Natural killer cell treated with Interleukin-12 subunit alpha and Interleukin-12 subunit beta and Interleukin-15 and Interleukin-18, amount 100 ng/mL, for 72 hours (primary cell): Measurements from ENCODE around the gene ZPBP2. TPM values are rescaled to one million over a fixed set of nuclear protein-coding genes. Genes with fewer than 3 reads are reported as not detected.
A peak's percentile ranks its signal among the peaks of the same experiment; 100 is the strongest.
"Not testable (repeated sequence)": the region's sequence is repeated elsewhere in the genome, so short reads cannot be mapped to it uniquely, and the experiment has no call there.

Experiments
- ATAC-seq, 2 donors: fragments of 150-1000 bp; cut with Tn5 transposase in 1 of 2; sonication (Bioruptor Pico), chemical (Tn5 transposase) in 1 of 2; 2 replicates each; pipeline ENCODE4 v1.10.0; 2021
- DNase-seq: peaks from one replicate; pipeline ENCODE4 v3.0.0; 2022; ENCODE audit warnings: low spot score
- H3K27ac Mint-ChIP-seq, 2 donors: 1 replicate in 1 of 2; 2 replicates in 1 of 2; pipeline ENCODE4 v1.8.0; 2022; ENCODE audit warnings: mixed read lengths in 2 of 2, mild to moderate bottlenecking in 1 of 2, moderate library complexity in 1 of 2
- H3K27me3 Mint-ChIP-seq, 2 donors: 1 replicate in 1 of 2; 2 replicates in 1 of 2; pipeline ENCODE4 v1.8.0; 2022; ENCODE audit warnings: mixed read lengths in 2 of 2
- H3K36me3 Mint-ChIP-seq: one replicate; pipeline ENCODE4 v1.8.0; 2022; ENCODE audit warnings: mixed read lengths
- H3K4me1 Mint-ChIP-seq, 2 donors: 1 replicate in 1 of 2; 2 replicates in 1 of 2; pipeline ENCODE4 v1.8.0; 2022; ENCODE audit warnings: low read depth in 2 of 2, mixed read lengths in 2 of 2, mild to moderate bottlenecking in 1 of 2
- H3K4me3 Mint-ChIP-seq: one replicate; pipeline ENCODE4 v1.8.0; 2022; ENCODE audit warnings: mixed read lengths
- H3K9me3 Mint-ChIP-seq: 2 replicates; pipeline ENCODE4 v1.8.0; 2022; ENCODE audit warnings: mixed read lengths
- total RNA-seq, 2 donors: library from RNA; stranded (reverse); gene quantifications; one replicate each; pipeline ENCODE4 v1.2.3, GENCODE V29; 2022

The ZPBP2 gene
- total RNA-seq, 2 donors from 2014 or later = not detected

DNA sequence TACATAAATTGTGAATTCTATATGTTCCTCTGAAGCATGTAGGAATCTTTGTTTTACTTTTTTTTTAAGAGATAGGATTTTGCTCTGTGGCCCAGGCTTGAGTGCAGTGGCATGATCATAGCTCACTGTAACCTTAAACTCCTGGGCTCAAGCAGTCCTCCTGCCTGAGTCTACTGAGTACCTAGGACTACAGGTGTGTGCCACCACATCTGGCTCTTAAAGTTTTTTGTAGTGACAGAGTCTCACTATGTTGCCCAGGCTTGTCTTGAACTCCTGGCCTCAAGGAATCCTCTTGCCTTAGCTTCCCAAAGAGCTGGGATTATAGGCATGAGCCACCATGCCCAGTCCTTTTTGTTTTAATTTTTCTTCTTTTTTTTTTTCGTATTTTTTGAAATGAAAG lies 29.2 kb upstream of the ZPBP2 start:
- Mint-ChIP-seq H3K4me3 (no peak overlapping the region), H3K4me1 (peaks cover 45 to 55% of the 10 kb centered on the region in 2 donors), H3K27ac (peak overlapping the region; percentile 41 to 76)

DNA sequence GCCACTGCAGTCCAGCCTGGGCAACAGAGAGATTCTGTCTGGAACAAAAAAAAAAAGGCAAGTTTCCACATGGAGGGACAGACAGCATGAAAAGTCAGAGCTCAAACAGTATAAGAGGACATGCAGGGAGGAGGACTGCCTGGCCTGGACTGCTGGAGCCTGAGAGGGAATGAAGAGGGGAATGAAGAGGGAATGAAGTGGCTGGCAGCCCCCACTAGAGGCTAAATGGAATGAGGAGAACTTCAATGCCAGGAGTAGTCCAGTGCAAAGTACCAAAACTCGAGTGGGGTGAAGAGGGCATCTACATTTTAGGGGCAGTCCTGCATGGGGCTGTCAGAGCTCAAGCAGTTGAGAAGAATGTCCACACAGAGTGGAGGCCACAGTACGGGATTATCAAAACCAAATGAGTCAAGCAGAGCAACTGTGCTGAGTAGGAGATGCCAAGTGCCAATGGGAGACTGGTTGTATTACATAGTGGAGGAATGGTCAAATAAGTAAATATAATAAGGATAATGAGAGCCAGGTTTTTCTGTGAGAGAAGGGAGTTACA lies 26.8 kb upstream of the ZPBP2 start:
- Mint-ChIP-seq H3K27me3 (no peaks in the 10 kb centered on the region), H3K9me3 (peaks cover 6% of the 10 kb centered on the region), H3K27ac (peak overlapping the region in 1 of 2 donors; percentile 0), H3K36me3 (peaks cover 38% of the 10 kb centered on the region), H3K4me3 (no peak overlapping the region), H3K4me1 (peaks cover 42 to 55% of the 10 kb centered on the region in 2 donors)
- ATAC-seq (no peak), DNase-seq (no peak)

More for the DNA sequence above, 29.2 kb upstream of the ZPBP2 start:
- peaks cover 49% of the 10 kb centered on the region for H3K36me3 Mint-ChIP-seq
- peaks cover 9% of the 10 kb centered on the region for H3K9me3 Mint-ChIP-seq
- H3K27me3 Mint-ChIP-seq = no peaks in the 10 kb centered on the region
- no peak for ATAC-seq
- DNase-seq = no peak

DNA sequence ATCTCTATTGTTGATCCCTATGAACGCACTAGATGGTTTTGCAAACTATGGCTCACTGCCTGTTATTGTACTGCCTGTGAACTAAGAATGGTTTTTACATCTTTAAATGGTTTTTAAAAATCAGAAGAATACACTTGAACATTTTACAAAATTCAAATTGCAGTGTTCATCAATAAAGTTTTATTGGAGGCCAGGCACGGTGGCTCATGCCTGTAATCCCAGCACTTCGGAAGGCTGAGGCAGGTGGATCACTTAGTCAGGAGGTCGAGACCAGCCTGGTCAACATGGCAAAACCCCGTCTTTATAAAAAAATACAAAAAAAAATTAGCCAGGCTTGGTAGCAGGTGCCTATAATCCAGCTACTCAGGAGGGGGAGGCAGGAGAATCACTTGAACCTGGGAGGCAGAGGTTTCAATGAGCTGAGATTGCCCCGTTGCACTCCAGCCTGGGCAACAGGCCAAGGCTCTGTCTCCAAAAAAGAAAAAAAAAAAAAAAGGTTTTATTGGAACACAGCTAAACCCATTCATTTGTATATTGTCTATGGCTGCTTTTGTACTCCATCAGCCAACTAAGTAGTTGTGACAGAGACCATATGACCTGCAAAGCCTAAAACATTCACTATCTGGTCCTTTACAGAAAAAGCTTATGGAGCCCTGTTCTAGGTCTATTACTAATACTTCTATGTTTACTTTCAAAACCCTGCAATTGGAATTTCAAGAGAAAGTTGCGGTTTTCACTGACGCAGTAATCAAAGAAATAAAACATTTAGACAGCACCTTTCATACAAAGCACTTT lies 22.8 kb upstream of the ZPBP2 start:
- no peak for ATAC-seq
- Mint-ChIP-seq H3K4me1 (peaks cover 48 to 63% of the 10 kb centered on the region in 2 donors), H3K27ac (peak overlapping the region; percentile 40 to 78), H3K36me3 (peaks cover 20% of the 10 kb centered on the region), H3K27me3 (no peaks in the 10 kb centered on the region), H3K9me3 (no peaks in the 10 kb centered on the region), H3K4me3 (peak overlapping the region; percentile 4)
- DNase-seq = no peak

DNA sequence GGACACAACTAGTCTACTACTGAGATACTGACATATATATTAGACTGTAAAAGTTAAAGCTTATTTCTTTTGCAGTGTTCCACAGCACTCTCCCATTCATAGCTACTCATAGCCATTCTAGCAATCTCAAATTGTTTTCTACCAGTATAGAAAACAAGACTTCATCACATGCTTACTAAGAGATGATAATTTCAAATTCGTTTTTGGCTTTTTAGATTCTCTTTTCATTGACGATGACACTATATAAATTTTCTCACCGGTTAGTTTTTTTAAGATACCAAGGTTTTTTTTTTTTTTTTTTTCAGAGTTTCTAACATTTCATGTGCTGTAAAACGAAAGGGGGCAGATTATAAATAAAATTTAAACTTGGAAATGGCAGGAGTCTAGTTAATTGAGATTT lies 21.8 kb upstream of the ZPBP2 start:
- H3K4me3 Mint-ChIP-seq = no peak overlapping the region
- H3K36me3 Mint-ChIP-seq = peaks cover 14% of the 10 kb centered on the region
- no peak for DNase-seq
- peaks cover 47 to 55% of the 10 kb centered on the region in 2 donors for H3K4me1 Mint-ChIP-seq
- H3K27me3 Mint-ChIP-seq = no peaks in the 10 kb centered on the region
- H3K27ac Mint-ChIP-seq = peak overlapping the region; percentile 22 to 78
- H3K9me3 Mint-ChIP-seq = no peaks in the 10 kb centered on the region
- no peak for ATAC-seq

DNA sequence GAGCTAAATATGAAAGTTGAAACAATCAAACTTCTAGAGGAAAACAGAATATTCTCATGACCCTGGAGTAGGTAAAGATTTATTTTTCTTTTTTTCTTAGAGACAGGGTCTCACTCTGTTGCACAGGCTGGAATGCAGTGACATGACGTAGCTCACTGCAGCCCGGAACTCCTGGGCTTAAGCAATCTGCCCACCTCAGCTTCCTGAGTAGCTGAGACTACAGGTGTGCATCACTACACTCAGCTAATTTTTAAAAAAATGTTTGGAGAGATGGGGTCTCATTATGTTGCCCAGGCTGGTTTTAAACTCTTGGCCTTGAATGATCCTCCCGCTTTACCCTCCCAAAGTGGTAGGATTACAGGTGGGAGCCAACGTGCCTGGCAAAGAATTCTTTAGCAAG lies 19.4 kb upstream of the ZPBP2 start:
- H3K27ac Mint-ChIP-seq = peak overlapping the region; percentile 46 to 81
- ATAC-seq (no peak), DNase-seq (no peak)
- H3K4me3 Mint-ChIP-seq = no peak overlapping the region
- peaks cover 47 to 59% of the 10 kb centered on the region in 2 donors for H3K4me1 Mint-ChIP-seq
- H3K9me3 Mint-ChIP-seq = no peaks in the 10 kb centered on the region
- H3K27me3 Mint-ChIP-seq = no peaks in the 10 kb centered on the region
- H3K36me3 Mint-ChIP-seq = peaks cover 5% of the 10 kb centered on the region

DNA sequence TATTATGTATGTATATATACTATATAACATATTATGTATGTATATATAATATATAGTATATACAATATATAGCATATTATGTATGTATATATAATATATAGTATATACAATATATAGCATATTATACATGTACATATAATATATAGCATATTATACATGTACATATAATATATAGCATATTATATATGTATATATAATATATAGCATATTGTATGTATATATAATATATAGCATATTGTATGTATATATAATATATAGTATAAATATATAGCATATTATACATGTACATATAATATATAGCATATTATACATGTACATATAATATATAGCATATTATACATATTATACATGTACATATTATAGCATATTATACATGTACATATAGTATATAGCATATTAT lies 17.8 kb upstream of the ZPBP2 start:
- not testable (repeated sequence) for DNase-seq, H3K27me3 Mint-ChIP-seq, H3K4me3 Mint-ChIP-seq, ATAC-seq, H3K27ac Mint-ChIP-seq, H3K9me3 Mint-ChIP-seq
- H3K36me3 Mint-ChIP-seq = peaks cover 12% of the 10 kb centered on the region
- peaks cover 49 to 58% of the 10 kb centered on the region in 2 donors for H3K4me1 Mint-ChIP-seq

DNA sequence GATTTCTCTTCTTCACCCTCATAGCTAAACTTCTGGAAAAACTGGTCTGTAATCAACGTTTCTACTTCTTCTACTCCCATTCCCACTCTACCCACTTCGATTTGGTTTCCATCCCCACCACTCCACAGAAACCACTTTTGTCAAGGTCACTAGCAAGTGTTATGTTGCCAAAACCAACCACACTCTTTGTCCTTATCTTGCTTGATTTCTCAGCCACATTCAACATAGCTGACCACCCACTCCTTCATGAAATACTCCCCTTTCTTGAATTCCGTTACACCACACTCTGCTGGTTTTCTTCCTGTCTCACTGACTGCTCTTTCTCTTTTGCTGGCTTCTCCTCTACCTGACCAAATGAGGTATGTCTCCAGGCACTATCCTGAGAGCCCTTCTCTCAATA lies 15.8 kb upstream of the ZPBP2 start:
- Mint-ChIP-seq H3K27me3 (no peaks in the 10 kb centered on the region), H3K9me3 (no peaks in the 10 kb centered on the region), H3K4me1 (peaks cover 45 to 53% of the 10 kb centered on the region in 2 donors), H3K36me3 (peaks cover 9% of the 10 kb centered on the region), H3K27ac (peak overlapping the region; percentile 38 to 76), H3K4me3 (peak overlapping the region; percentile 65)
- DNase-seq (no peak), ATAC-seq (peak; percentile 74 to 82)

DNA sequence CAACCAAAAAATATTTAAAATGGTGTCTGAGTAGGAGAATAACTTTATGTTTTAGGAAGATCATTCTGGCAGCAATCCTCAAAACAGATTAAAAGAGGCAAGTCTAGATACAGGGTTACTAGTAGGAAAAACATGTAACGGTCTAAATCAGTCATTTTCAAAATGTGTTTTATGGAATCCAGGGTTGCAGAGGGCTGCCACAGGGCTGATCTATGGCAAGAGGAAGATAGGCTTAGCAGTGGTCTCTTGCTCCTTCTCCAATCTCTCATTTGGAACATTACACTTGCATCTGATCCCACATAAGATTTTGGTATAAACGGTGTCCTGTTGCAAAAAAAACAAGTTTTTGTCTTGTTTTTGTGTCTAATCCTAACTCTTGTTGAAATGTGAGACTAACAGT lies 13.1 kb upstream of the ZPBP2 start:
- Mint-ChIP-seq H3K27ac (peak overlapping the region; percentile 3 to 38), H3K9me3 (no peaks in the 10 kb centered on the region), H3K4me3 (peak overlapping the region; percentile 1), H3K27me3 (no peaks in the 10 kb centered on the region), H3K4me1 (peaks cover 36 to 49% of the 10 kb centered on the region in 2 donors), H3K36me3 (peaks cover 7% of the 10 kb centered on the region)
- DNase-seq = no peak
- ATAC-seq = no peak

DNA sequence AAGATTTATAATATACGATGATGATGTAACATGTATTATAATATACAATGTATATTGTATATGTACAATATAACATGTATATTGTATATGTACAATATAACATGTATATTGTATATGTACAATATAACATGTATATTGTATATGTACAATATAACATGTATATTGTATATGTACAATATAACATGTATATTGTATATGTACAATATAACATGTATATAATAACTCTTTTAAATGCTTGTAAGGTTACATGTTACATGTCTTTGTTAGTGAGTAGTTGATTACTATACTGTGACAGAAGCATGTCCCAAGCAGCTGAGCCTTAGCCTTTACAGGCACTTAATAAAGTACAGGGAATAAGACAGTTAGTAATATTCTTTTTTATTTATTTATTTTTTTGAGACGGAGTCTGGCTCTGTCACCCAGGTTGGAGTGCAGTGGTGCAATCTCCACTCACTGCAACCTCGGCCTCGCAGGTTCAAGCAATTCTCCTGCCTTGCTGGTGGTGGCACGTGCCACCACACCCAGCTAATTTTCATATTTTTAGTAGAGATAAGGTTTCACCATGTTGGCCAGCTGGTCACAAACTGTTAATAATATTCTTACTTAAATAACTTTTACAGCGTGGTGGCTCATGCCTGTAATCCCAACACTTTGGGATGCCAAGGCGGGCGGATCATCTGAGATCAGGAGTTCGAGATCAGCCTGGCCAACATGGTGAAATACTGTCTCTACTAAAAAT lies 11.9 kb upstream of the ZPBP2 start:
- DNase-seq, H3K27me3 Mint-ChIP-seq, H3K36me3 Mint-ChIP-seq, H3K9me3 Mint-ChIP-seq, H3K4me3 Mint-ChIP-seq, ATAC-seq, H3K27ac Mint-ChIP-seq: not testable (repeated sequence)
- H3K4me1 Mint-ChIP-seq = peaks cover 40 to 57% of the 10 kb centered on the region in 2 donors

DNA sequence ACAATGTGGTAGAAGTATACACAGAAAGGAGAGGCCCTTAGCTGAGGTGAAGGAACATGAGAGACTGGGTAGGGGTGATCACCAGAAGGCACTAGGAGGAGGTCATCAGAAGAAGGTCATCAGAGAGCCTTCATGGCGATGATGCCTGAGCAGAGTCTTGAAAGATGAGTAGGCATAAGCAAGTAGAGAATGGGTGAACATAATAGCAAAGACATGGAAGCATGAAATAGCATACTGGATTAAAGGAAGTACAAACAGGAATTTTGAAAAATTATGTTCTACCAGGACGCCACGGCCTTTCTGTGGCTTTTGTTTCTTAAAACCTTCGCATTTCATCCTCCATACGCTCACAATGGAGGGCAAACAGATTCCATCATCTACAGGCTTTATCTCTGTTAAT lies 6.8 kb upstream of the ZPBP2 start:
- peak overlapping the region; percentile 97 for H3K4me3 Mint-ChIP-seq
- peaks cover 14% of the 10 kb centered on the region for H3K36me3 Mint-ChIP-seq
- no peaks in the 10 kb centered on the region for H3K9me3 Mint-ChIP-seq
- ATAC-seq (peak in 1 of 2 donors; percentile 46), DNase-seq (no peak)
- H3K27me3 Mint-ChIP-seq = no peaks in the 10 kb centered on the region
- H3K4me1 Mint-ChIP-seq = peaks cover 39 to 44% of the 10 kb centered on the region in 2 donors
- H3K27ac Mint-ChIP-seq = peak overlapping the region; percentile 83 to 99

DNA sequence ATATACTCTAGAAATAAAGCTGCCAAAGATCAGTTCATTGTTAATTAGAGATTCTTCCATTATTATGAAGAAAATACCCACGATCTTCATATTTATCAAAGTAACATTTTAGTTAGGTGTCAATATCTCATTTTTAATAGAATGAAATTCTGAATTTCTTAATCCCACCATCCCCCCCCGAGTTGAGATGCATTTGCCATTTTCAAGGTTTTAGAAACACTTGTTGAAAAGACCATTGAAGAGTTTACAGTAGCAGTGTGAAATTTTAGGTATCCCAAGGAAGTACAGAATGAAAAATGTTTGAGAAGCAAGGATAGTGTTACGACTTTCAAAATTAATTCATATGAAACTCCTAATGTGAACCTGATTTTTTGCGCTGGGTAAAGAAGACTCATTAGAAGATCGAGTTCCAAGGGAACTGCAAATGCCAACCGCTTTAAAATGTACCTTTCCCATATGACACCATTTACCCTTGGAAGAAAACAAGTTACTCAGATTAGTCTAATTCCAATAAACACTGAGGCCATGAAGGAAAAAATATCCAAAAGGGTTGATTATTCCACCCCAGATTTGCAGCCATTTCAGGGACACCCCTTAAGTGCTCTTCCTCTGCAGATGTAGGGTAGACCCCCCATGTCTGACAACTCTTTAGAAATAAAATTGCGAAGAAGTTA lies 4.6 kb upstream of the ZPBP2 start:
- DNase-seq = no peak
- peak overlapping the region; percentile 83 to 99 for H3K27ac Mint-ChIP-seq
- no peak for ATAC-seq
- H3K4me1 Mint-ChIP-seq = peaks cover 47 to 53% of the 10 kb centered on the region in 2 donors
- peaks cover 16% of the 10 kb centered on the region for H3K36me3 Mint-ChIP-seq
- H3K27me3 Mint-ChIP-seq = no peaks in the 10 kb centered on the region
- H3K9me3 Mint-ChIP-seq = no peaks in the 10 kb centered on the region
- peak overlapping the region; percentile 97 for H3K4me3 Mint-ChIP-seq

DNA sequence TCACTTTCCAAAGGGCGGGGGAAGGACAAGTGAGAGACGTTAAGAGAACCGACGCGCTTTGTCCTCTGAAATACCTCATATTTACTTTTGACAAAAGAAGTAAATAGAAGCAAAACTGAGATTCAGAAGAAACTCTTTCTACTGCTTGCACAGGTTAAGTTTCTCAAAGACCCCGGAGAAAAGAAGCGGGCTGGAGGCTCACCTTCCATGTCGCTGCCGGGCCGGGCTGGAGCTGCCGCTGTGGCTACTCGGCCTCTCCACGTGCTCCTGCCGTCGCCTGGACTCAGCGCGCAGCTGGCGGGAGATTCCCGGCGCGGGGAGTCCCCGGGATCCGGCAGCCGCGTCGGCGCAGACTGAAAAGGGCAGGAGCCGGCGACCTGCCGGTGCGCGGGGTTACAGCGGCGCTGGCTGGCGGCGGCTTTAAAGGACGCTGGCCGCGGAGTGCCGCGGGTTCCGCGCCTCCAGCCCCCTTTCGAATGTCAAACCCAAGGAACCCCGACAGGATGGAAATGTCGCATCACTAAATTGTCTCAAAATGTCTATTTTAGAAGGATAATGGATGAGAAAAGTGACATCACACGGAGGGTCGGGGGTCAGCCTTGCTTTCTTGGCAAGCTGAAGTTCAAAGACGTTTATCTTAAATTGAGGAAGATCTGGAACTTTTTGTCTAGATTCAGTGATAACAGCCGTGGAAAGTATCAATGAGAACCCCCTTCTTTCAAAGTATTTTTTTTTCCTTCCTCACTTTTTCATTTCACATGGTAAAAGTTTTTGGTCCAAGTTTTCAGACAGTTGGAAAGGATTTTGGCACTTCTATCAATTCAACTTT lies 3.9 kb upstream of the ZPBP2 start, which contains the start of gene IKZF3:
Gene IKZF3, minus strand, starts transcription at position 395 of the 829 bp plus-strand sequence. Its CDS starts 186 bp downstream, at position 209.
- peaks cover 48 to 53% of the 10 kb centered on the region in 2 donors for H3K4me1 Mint-ChIP-seq

More for the DNA sequence above, 3.9 kb upstream of the ZPBP2 start, which contains the start of gene IKZF3:
- ATAC-seq (peak; percentile 86 to 98), DNase-seq (peak; percentile 93)
- no peaks in the 10 kb centered on the region for H3K9me3 Mint-ChIP-seq
- H3K27me3 Mint-ChIP-seq = no peaks in the 10 kb centered on the region
- peak within 1 kb of the TSS; percentile 83 to 99 for H3K27ac Mint-ChIP-seq
- peaks cover 16% of the 10 kb centered on the region for H3K36me3 Mint-ChIP-seq
- peak within 1 kb of the TSS; percentile 97 for H3K4me3 Mint-ChIP-seq
